HepG2 (cell line): Measurements from ENCODE around the gene CFAP61. TPM values are rescaled to one million over a fixed set of nuclear protein-coding genes. Genes with fewer than 3 reads are reported as not detected.

Source experiments
- ATAC-seq: fragments of 200-7000 bp; cut with Tn5 transposase; 3 replicates; pipeline ENCODE4 v1.9.1; 2020; ENCODE audit warnings: mild to moderate bottlenecking, moderate library complexity
- BruUV-seq: library from RNA; stranded (reverse); fragments of 400-500 nt; replicated peaks from 2 replicates; lab custom pipeline; 2021; lab: Mats Ljungman, UMichigan
- CTCF ChIA-PET: fragments of 300-600 bp; formaldehyde crosslinking; extraction: SDS; loops from one replicate; lab custom pipeline; 2021; ENCODE audit warnings: low total read pairs, inconsistent platforms, low intra/inter-chr PET ratio; lab: Yijun Ruan, JAX
- POLR2A ChIA-PET: fragments of 350-600 bp; sonication (Branson Sonifier 250); formaldehyde crosslinking; loops from one replicate; lab custom pipeline; 2020; ENCODE audit warnings: antibody characterized with exemption, inconsistent platforms; lab: Yijun Ruan, JAX
- DNase-seq: peaks from one replicate; pipeline ENCODE4 v3.0.0-alpha.2; 2015; ENCODE audit warnings: low spot score
- FAIRE-seq: peaks from 3 replicates; lab custom pipeline; 2011; peaks lifted over from hg19 to GRCh38; lab: Jason Lieb, UNC
- H2AFZ ChIP-seq: one replicate; pipeline ENCODE4 v1.6.1; 2011; ENCODE audit warnings: low read length, inconsistent platforms
- H3K27ac ChIP-seq: fragments of 300-600 bp; 3 replicates; pipeline ENCODE4 v1.8.0; 2011; ENCODE audit warnings: mixed run types, mild to moderate bottlenecking, mixed read lengths, low read length, inconsistent platforms; ENCODE audit not compliant: insufficient read depth; ENCODE audit errors: extremely low read length
- H3K27me3 ChIP-seq, 2 experiments: fragments of 200-600 bp in 1 of 2; 2 replicates in 1 of 2; 3 replicates in 1 of 2; pipeline versions ENCODE4 v1.6.0 to v1.8.0; 2011; ENCODE audit warnings: low read length in 2 of 2, mild to moderate bottlenecking in 2 of 2, moderate library complexity in 2 of 2, inconsistent platforms in 1 of 2; ENCODE audit not compliant: insufficient read depth in 2 of 2, control insufficient read depth in 1 of 2
- H3K36me3 ChIP-seq, 2 experiments: fragments of 200-600 bp in 1 of 2; replicated peaks in 1 of 2; 2 replicates in 1 of 2; 3 replicates in 1 of 2; pipeline versions ENCODE4 v1.5.1 to v1.8.0; 2011; ENCODE audit warnings: low read length in 2 of 2, inconsistent platforms in 1 of 2; ENCODE audit not compliant: insufficient read depth in 2 of 2, control insufficient read depth in 1 of 2
- H3K4me1 ChIP-seq: 2 replicates; pipeline ENCODE4 v1.5.1; 2012; ENCODE audit warnings: low read length, inconsistent platforms; ENCODE audit not compliant: insufficient read depth
- H3K4me2 ChIP-seq: 2 replicates; pipeline ENCODE4 v1.6.0; 2011; ENCODE audit warnings: low read depth, low read length, inconsistent platforms
- H3K4me3 ChIP-seq, 3 experiments: fragments of 200-600 bp in 1 of 3; sonication (generic), shearing (Covaris generic) in 1 of 3; replicated peaks in 1 of 3; 2 replicates each; pipeline ENCODE4 v1.5.1; 2011 to 2016; ENCODE audit warnings: low read length in 3 of 3, inconsistent platforms in 2 of 3, low read depth in 2 of 3, mild to moderate bottlenecking in 2 of 3, control low read depth in 1 of 3, mixed read lengths in 1 of 3; ENCODE audit not compliant: insufficient read depth in 1 of 3
- H3K79me2 ChIP-seq: one replicate; pipeline ENCODE4 v1.6.1; 2011; ENCODE audit warnings: low read length, inconsistent platforms; ENCODE audit not compliant: insufficient read depth
- H3K9ac ChIP-seq: 2 replicates; pipeline ENCODE4 v1.6.0; 2011; ENCODE audit warnings: mild to moderate bottlenecking, low read depth, low read length, inconsistent platforms; ENCODE audit not compliant: insufficient read depth
- H3K9me3 ChIP-seq: 2 replicates; pipeline ENCODE4 v1.5.1; 2012; ENCODE audit warnings: mild to moderate bottlenecking, low read length
- H4K20me1 ChIP-seq: 2 replicates; pipeline ENCODE4 v1.6.0; 2011; ENCODE audit warnings: inconsistent platforms, mild to moderate bottlenecking, low read length, moderate library complexity; ENCODE audit not compliant: insufficient read depth
- BRCA1 ChIP-seq: sonication (generic); formaldehyde crosslinking; IDR thresholded peaks from 2 replicates; pipeline ENCODE4 v1.4.0; 2020; ENCODE audit warnings: missing genetic modification reagents
- ETV5 ChIP-seq: IDR thresholded peaks from 2 replicates; pipeline ENCODE4 v1.6.1; 2018; ENCODE audit warnings: missing biosample characterization, missing genetic modification reagents, inconsistent platforms, borderline replicate concordance
- GLI4 ChIP-seq: sonication (generic); formaldehyde crosslinking; IDR thresholded peaks from 2 replicates; pipeline ENCODE4 v1.5.1; 2020; ENCODE audit warnings: missing genetic modification reagents, mild to moderate bottlenecking, moderate library complexity, borderline replicate concordance
- HNRNPLL ChIP-seq: fragments of 200-400 bp; formaldehyde crosslinking; IDR thresholded peaks from 2 replicates; pipeline ENCODE4 v1.6.1; 2017; ENCODE audit warnings: mild to moderate bottlenecking, low read depth, low read length; ENCODE audit not compliant: poor library complexity, severe bottlenecking
- MTF2 ChIP-seq: sonication (generic); formaldehyde crosslinking; IDR thresholded peaks from 2 replicates; pipeline ENCODE4 v1.5.0; 2020; ENCODE audit warnings: missing genetic modification reagents, borderline replicate concordance
- ZNF124 ChIP-seq: sonication (generic); formaldehyde crosslinking; IDR thresholded peaks from 2 replicates; pipeline ENCODE4 v1.4.0; 2020; ENCODE audit warnings: missing genetic modification reagents
- ZNF446 ChIP-seq: sonication (generic); formaldehyde crosslinking; IDR thresholded peaks from 2 replicates; pipeline ENCODE4 v1.5.0; 2020; ENCODE audit warnings: mild to moderate bottlenecking, missing genetic modification reagents
- ZNF563 ChIP-seq: sonication (generic); formaldehyde crosslinking; IDR thresholded peaks from 2 replicates; pipeline ENCODE4 v1.8.0; 2022; ENCODE audit warnings: mild to moderate bottlenecking, moderate library complexity, missing genetic modification reagents
- ZNF776 ChIP-seq: sonication (generic); formaldehyde crosslinking; IDR thresholded peaks from 2 replicates; pipeline ENCODE4 v1.4.0; 2020; ENCODE audit warnings: mild to moderate bottlenecking, missing genetic modification reagents
- WGBS: methylation state at CpG from one replicate; pipeline ENCODE4 v1.1.6; 2017; ENCODE audit warnings: low lambda C conversion rate; 5-methylcytosine and 5-hydroxymethylcytosine counted together
- in situ Hi-C: cut with HindIII; loops from 2 replicates; pipeline ENCODE4 v1.10.0; 2017; ENCODE audit warnings: low pct_unique_long_range_greater_than_20kb; ENCODE audit not compliant: extremely low pct_ligation_motif_present
- intact Hi-C: fragments of 100-400 bp; cut with micrococcal nuclease; formaldehyde crosslinking; loops from one replicate; pipeline ENCODE4 v1.10.0; 2022; ENCODE audit not compliant: unreplicated experiment
- polyA plus RNA-seq, 8 experiments: library from polyadenylated mRNA; depleted of rRNA in 3 of 8; stranded (reverse) in 7 of 8; unstranded in 1 of 8; fragments of >200 nt; fragmentation: Illumina TruSeq in 4 of 8; extraction: Trizol in 4 of 8; gene quantifications; 2 replicates each; pipeline versions ENCODE4 v1.2.1 to v1.2.3, GENCODE V29; 2011 to 2016; ENCODE audit warnings: low read depth in 4 of 8, missing spikeins in 1 of 8, mixed read lengths in 1 of 8; ENCODE audit not compliant: insufficient read depth in 1 of 8
- total RNA-seq, 5 experiments: library from RNA; depleted of rRNA; stranded (reverse); fragments of >200 nt; fragmentation: Illumina TruSeq; extraction: Trizol; gene quantifications; 2 replicates each; pipeline ENCODE4 v1.2.3, GENCODE V29; 2016; ENCODE audit warnings: low read depth in 1 of 5
- TF ChIP-seq, protein P1 (sequence below): IDR thresholded peaks from 2 replicates; pipeline ENCODE4 v1.6.1; 2018; ENCODE audit warnings: missing genetic modification reagents, mild to moderate bottlenecking, missing compliant biosample characterization
- TF ChIP-seq, protein P2 (sequence below): sonication (generic); formaldehyde crosslinking; IDR thresholded peaks from 2 replicates; pipeline ENCODE4 v1.8.1; 2022; ENCODE audit warnings: mild to moderate bottlenecking, missing genetic modification reagents
- TF ChIP-seq, protein P3 (sequence below): sonication (generic); formaldehyde crosslinking; IDR thresholded peaks from 2 replicates; pipeline ENCODE4 v1.8.0; 2022; ENCODE audit warnings: mild to moderate bottlenecking, missing genetic modification reagents, borderline replicate concordance
- TF ChIP-seq, protein P4 (sequence below): sonication (generic); formaldehyde crosslinking; IDR thresholded peaks from 2 replicates; pipeline ENCODE4 v1.4.0; 2020; ENCODE audit warnings: missing genetic modification reagents
- TF ChIP-seq, protein P5 (sequence below): sonication (generic); formaldehyde crosslinking; conservative IDR thresholded peaks from 2 replicates; pipeline ENCODE4 v1.8.0; 2022; ENCODE audit warnings: low read depth, missing genetic modification reagents

Gene CFAP61
- total and polyA plus RNA-seq, 2 of the 13 experiments (the other 11 are each of a cell fraction or from before 2014, with no cell fraction given) = 0.27 TPM; not detected in 1

DNA sequence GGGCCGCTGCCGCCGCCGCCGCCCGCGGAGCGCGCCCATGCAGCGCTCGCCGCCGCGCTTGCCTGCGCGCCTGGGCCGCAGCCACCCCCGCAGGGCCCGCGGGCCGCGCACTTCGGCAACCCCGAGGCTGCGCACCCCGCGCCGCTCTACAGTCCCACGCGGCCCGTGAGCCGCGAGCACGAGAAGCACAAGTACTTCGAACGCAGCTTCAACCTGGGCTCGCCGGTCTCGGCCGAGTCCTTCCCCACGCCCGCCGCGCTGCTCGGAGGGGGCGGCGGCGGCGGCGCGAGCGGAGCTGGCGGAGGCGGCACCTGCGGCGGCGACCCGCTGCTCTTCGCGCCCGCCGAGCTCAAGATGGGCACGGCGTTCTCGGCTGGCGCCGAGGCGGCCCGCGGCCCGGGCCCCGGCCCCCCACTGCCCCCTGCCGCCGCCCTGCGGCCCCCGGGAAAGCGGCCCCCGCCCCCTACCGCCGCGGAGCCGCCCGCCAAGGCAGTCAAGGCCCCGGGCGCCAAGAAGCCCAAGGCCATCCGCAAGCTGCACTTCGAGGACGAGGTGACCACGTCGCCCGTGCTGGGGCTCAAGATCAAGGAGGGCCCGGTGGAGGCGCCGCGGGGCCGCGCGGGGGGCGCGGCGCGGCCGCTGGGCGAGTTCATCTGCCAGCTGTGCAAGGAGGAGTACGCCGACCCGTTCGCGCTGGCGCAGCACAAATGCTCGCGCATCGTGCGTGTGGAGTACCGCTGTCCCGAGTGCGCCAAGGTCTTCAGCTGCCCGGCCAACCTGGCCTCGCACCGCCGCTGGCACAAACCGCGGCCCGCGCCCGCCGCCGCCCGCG lies 316.3 kb downstream of the CFAP61 start:
- H3K9me3 ChIP-seq = no peaks in the 10 kb centered on the region
- peaks cover 21% of the 10 kb centered on the region; the same call in 1 of the 2 replicates for H3K4me1 ChIP-seq
- H3K27me3 ChIP-seq = peaks cover 27 to 91% of the 10 kb centered on the region in 2 experiments
- no peak overlapping the region for H3K27ac ChIP-seq
- no peak overlapping the region for H3K9ac ChIP-seq
- ATAC-seq (no peak), FAIRE-seq (no peak), DNase-seq (no peak)
- POLR2A ChIA-PET = no interaction called here
- CTCF ChIA-PET = no interaction called here
- no TSS peak for BruUV-seq
- in situ Hi-C loops (no loop called here), intact Hi-C loops (no loop called here)
- H3K79me2 ChIP-seq = no peaks in the 10 kb centered on the region
- peak overlapping the region; percentile 62 for H3K4me2 ChIP-seq
- 9% methylated on average over 58 of the region's 130 CpGs for WGBS
- peak overlapping the region; percentile 35 to 54 (median 41); a peak in 2 of 6 replicates for H3K4me3 ChIP-seq
- H3K36me3 ChIP-seq = no peaks in the 10 kb centered on the region
- no peaks in the 10 kb centered on the region for H4K20me1 ChIP-seq
- no peak overlapping the region for H2AFZ ChIP-seq
- TF ChIP-seq ZNF446 (CRISPR knock-in tag) (0 out of 2 replicates have a peak, but pooled peaks have one; percentile 73), MTF2 (peak; percentile 93), GLI4 (no peak), ETV5 (CRISPR knock-in tag) (no peak), ZNF563 (CRISPR knock-in tag) (0 out of 2 replicates have a peak, but pooled peaks have one; percentile 13), ZNF776 (0 out of 2 replicates have a peak, but pooled peaks have one; percentile 25), ZNF124 (no peak), HNRNPLL (peak; percentile 55), BRCA1 (CRISPR knock-in tag) (no peak)
- TF ChIP-seq, protein P1, sequence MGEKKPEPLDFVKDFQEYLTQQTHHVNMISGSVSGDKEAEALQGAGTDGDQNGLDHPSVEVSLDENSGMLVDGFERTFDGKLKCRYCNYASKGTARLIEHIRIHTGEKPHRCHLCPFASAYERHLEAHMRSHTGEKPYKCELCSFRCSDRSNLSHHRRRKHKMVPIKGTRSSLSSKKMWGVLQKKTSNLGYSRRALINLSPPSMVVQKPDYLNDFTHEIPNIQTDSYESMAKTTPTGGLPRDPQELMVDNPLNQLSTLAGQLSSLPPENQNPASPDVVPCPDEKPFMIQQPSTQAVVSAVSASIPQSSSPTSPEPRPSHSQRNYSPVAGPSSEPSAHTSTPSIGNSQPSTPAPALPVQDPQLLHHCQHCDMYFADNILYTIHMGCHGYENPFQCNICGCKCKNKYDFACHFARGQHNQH (CRISPR knock-in tag) = no peak
- TF ChIP-seq, protein P2, sequence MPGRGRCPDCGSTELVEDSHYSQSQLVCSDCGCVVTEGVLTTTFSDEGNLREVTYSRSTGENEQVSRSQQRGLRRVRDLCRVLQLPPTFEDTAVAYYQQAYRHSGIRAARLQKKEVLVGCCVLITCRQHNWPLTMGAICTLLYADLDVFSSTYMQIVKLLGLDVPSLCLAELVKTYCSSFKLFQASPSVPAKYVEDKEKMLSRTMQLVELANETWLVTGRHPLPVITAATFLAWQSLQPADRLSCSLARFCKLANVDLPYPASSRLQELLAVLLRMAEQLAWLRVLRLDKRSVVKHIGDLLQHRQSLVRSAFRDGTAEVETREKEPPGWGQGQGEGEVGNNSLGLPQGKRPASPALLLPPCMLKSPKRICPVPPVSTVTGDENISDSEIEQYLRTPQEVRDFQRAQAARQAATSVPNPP (CRISPR knock-in tag) = no peak
- TF ChIP-seq, protein P3, sequence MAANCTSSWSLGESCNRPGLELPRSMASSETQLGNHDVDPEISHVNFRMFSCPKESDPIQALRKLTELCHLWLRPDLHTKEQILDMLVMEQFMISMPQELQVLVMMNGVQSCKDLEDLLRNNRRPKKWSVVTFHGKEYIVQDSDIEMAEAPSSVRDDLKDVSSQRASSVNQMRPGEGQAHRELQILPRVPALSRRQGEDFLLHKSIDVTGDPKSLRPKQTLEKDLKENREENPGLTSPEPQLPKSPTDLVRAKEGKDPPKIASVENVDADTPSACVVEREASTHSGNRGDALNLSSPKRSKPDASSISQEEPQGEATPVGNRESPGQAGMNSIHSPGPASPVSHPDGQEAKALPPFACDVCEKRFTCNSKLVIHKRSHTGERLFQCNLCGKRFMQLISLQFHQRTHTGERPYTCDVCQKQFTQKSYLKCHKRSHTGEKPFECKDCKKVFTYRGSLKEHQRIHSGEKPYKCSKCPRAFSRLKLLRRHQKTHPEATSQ (CRISPR knock-in tag) = no peak
- TF ChIP-seq, protein P4, sequence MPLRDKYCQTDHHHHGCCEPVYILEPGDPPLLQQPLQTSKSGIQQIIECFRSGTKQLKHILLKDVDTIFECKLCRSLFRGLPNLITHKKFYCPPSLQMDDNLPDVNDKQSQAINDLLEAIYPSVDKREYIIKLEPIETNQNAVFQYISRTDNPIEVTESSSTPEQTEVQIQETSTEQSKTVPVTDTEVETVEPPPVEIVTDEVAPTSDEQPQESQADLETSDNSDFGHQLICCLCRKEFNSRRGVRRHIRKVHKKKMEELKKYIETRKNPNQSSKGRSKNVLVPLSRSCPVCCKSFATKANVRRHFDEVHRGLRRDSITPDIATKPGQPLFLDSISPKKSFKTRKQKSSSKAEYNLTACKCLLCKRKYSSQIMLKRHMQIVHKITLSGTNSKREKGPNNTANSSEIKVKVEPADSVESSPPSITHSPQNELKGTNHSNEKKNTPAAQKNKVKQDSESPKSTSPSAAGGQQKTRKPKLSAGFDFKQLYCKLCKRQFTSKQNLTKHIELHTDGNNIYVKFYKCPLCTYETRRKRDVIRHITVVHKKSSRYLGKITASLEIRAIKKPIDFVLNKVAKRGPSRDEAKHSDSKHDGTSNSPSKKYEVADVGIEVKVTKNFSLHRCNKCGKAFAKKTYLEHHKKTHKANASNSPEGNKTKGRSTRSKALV (CRISPR knock-in tag) = 0 out of 2 replicates have a peak, but pooled peaks have one; percentile 8
- TF ChIP-seq, protein P5, sequence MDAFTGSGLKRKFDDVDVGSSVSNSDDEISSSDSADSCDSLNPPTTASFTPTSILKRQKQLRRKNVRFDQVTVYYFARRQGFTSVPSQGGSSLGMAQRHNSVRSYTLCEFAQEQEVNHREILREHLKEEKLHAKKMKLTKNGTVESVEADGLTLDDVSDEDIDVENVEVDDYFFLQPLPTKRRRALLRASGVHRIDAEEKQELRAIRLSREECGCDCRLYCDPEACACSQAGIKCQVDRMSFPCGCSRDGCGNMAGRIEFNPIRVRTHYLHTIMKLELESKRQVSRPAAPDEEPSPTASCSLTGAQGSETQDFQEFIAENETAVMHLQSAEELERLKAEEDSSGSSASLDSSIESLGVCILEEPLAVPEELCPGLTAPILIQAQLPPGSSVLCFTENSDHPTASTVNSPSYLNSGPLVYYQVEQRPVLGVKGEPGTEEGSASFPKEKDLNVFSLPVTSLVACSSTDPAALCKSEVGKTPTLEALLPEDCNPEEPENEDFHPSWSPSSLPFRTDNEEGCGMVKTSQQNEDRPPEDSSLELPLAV = no peak
